ENCODE results near the gene CASP8.

CASP8 gene

GRCh38 chr2:201242571-201243277 lies 17.6 kb upstream of the CASP8 start:
- no peak for DNase-seq (ENCODE audit: low read depth, low spot score)

GRCh38 chr2:201244829-201245228 lies 15.5 kb upstream of the CASP8 start:
- no peak for DNase-seq (ENCODE audit: low read depth, low spot score)

GRCh38 chr2:201246280-201246679 lies 14.1 kb upstream of the CASP8 start:
- no peak for DNase-seq (ENCODE audit: low read depth, low spot score)

DNA sequence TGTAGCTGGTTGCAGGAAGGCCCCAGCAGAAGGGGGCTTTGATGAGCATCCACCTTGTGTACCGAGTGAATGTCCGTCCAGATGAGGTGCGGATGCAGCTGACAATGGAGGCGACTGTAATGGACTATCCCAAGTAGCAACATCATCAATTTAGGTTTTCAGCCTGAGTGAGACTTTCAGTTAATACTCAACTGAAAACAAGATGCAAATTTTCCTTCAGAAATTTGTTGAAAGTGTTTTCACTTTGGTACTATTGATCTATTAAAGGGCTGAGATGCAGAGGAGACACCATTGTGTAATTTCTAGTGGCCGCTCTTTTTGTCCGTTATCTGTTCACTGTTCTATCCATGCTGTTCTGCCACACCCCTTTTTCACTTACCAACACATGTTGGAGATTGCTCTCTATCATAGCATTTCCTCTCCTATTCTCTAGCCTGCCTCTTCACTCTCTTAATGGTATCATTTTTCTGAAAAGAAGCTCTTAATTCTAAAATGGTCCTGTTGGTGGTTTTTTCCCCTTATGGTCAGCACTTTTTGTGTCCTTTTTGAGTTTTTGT lies 12.0 kb upstream of the CASP8 start:
- DNase-seq (ENCODE audit: low read depth, low spot score): no peak

- DNase-seq (ENCODE audit: low read depth, low spot score): no peak
Observed at GRCh38 chr2:201249889-201250288, 10.4 kb upstream of the CASP8 start.

- no peak for DNase-seq (ENCODE audit: low read depth, low spot score)
Observed at GRCh38 chr2:201250741-201251140, 9.6 kb upstream of the CASP8 start.

DNA sequence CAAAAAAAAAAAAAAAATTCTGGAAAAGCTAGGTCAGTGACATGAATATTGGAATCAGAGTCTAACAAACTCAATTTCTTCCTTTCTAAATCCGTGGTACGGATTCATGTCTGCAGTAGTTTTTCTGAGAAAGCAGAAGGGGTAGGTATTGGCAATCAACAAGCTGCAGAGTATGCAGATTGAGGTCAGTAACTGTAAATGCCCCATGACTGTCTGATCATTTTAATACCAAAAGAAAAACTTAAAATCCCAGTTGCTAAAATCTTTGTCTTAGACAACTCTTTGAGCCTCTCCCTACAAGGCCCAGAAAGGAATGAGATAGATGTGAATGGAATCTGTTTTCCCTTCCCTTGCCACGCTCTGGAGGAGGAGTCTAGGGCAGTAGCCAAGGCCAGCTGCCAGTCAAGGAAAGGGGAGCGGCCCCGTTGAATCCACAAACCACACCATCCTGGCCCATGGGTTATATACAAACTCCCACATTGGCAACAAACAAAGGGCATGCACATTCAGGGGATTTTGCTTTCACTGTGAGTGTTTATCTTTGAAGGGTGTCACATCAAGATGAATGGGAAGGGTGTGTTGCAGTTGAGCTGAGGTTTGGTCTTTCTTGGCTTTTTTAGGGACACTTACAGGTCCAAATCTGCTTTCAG lies 6.1 kb upstream of the CASP8 start:
- no peak for DNase-seq (ENCODE audit: low read depth, low spot score)

GRCh38 chr2:201255408-201256033 lies 4.8 kb upstream of the CASP8 start:
- DNase-seq (ENCODE audit: low read depth, low spot score): no peak

DNA sequence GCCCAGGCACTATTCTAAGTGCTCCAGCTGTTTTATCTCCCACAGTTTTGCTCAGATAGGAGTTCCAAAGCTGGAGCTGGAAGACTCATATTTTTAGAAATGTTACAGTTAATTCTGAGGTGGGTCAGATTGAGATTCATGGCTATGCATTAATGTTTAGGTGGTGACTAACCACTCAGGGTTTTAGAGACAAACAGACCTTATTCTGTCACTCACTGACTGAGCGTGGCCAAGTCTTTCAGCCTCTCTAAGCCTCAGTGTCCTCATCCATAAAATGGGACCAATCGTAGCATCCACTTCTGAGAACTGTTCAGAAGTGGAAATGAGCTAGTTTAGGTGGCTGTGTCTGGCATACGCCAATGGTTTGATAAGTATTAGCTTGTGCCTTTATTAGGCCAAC lies 4.3 kb upstream of the CASP8 start:
- no peak for DNase-seq (ENCODE audit: low read depth, low spot score)

DNA sequence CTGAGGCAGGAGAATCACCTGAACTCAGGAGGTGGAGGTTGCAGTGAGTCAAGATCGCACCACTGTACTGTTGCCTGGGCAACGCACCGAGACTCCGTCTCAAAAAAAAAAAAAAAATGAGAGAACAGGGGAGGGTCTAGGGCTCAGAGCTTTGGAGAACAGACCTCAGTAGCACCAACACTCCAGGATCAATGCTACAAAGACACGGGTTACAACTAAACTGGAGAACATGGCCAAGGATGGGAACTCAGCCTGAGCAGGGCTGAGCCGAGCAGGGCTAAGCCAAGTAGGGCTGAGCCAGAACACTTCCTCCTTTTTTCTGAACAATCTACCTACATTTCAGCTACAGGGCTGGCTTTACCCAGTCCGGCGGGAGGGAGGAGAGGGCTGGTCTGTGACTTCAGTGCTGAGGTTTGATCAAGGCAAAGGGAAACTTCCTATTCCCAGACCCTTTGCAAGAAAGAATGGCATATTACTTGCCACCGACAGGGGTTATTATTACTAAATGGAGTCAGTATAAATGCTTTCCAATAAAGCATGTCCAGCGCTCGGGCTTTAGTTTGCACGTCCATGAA lies 2.9 kb upstream of the CASP8 start:
- DNase-seq (ENCODE audit: low read depth, low spot score): no peak

- peak; percentile 62 for DNase-seq (ENCODE audit: low read depth, low spot score)
Observed at GRCh38 chr2:201257956-201258665, 2.2 kb upstream of the CASP8 start.

GRCh38 chr2:201258666-201259615 lies 1.4 kb upstream of the CASP8 start:
- no peak for DNase-seq (ENCODE audit: low read depth, low spot score)

GRCh38 chr2:201261471-201261870 lies 1.1 kb downstream of the CASP8 start:
- no peak for DNase-seq (ENCODE audit: low read depth, low spot score)

GRCh38 chr2:201261906-201262305 lies 1.6 kb downstream of the CASP8 start:
- DNase-seq (ENCODE audit: low read depth, low spot score): no peak

GRCh38 chr2:201262718-201263117 lies 2.4 kb downstream of the CASP8 start:
- no peak for DNase-seq (ENCODE audit: low read depth, low spot score)

DNA sequence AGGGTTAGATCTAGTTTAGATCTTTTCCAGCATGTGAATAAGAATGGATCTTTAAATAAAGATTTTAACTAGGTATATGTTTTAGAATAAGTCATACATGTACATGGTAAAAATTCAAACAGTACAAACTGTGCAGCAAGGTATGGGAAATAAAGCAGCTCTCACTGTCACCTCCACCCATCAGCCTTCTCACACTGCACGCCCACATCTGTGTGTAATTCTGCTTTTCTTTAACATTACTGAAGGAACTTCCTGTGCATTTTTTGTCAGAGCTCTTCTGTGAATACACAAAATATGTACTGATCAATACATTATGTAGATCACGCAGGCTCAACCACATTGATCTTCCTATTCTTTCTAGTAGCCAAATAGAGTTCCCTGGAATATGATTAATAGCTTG lies 3.4 kb downstream of the CASP8 start:
- no peak for DNase-seq (ENCODE audit: low read depth, low spot score)

DNA sequence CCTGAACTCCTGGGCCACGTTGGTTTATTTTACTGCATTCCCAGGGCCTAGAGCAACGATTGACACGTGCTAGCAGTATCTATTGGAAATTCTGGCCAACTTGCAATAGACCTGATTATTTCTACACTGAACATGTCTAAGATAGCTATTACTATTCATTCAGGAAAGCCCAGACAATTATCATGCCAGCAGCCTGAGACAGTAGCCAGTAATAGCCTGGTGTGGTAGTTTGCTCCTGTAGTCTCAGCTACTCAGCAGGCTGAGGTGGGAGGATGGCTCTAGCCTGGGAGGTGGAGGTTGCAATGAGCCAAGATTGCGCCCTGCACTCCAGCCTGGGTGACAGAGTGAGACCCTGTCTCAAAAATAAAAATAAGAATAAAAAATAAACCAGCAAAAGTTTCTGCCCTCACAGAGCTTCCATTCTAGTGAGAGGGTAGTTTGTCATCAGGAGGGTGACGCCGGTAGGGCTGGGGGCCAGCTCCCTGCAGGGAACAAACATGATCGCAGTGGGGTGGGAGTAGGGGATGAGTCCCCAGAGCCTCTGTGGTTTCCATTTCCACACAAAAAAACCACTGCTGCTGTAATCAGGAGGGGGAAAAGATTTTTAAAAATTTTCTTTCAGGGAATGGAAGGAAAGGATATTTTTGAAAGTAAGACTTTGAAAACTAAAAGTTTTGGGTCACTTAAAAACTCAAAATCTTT lies 4.3 kb downstream of the CASP8 start:
- DNase-seq (ENCODE audit: low read depth, low spot score): no peak

- no peak for DNase-seq (ENCODE audit: low read depth, low spot score)
Observed at GRCh38 chr2:201266629-201267028, 6.3 kb downstream of the CASP8 start.

DNA sequence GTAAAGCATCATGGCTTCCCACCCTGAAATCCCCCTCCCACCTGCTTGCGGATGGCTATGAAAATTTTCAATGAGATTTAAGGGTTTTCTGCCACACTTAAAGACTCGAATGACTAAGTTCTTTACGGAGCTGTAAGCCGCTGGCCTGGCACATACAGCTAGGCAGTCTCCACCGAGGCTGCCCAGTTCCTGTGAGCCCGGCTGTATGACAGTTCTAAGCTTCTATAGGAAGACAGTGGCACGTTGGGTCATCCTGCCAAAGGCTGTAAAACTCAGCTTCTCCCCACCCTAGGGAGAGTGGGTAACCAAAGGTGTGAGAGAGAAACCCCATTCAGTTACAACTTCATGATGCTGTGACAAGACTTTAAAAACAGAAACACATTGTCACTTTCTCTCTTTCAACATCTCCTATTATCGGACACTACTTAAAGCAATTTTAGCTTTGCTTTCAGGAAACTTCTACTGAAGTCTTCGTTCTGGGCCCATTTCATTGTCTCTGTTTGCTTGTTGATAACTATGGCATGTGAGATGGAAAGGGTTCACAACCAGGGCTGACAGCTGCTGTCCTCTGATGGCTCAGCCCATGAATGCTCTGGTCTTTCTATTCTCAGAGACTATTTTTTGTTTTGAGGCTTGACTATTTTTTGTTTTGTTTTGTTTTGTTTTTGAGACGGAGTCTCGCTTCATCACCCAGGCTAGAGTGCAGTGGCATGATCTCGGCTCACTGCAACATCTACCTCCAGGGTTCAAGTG lies 7.1 kb downstream of the CASP8 start:
- no peak for DNase-seq (ENCODE audit: low read depth, low spot score)

All from smooth muscle cell of the brain vasculature (primary cell).